D721Med (cell line): ENCODE measurements around the gene IL27RA.
A peak's percentile ranks its signal among the peaks of the same experiment; 100 is the strongest.

Experiments
- DNase-seq: peaks from one replicate; pipeline ENCODE4 v3.0.0; 2011; ENCODE audit warnings: low spot score; ENCODE audit not compliant: insufficient read length
- FAIRE-seq: peaks from 2 replicates; lab custom pipeline; 2011; peaks lifted over from hg19 to GRCh38; lab: Jason Lieb, UNC
- TF ChIP-seq, protein P1 (sequence below): IDR thresholded peaks from 2 replicates; pipeline ENCODE4 v1.5.1; 2012; ENCODE audit warnings: mild to moderate bottlenecking, control low read depth; ENCODE audit not compliant: insufficient read depth; ENCODE audit errors: missing control alignments

IL27RA gene

DNA sequence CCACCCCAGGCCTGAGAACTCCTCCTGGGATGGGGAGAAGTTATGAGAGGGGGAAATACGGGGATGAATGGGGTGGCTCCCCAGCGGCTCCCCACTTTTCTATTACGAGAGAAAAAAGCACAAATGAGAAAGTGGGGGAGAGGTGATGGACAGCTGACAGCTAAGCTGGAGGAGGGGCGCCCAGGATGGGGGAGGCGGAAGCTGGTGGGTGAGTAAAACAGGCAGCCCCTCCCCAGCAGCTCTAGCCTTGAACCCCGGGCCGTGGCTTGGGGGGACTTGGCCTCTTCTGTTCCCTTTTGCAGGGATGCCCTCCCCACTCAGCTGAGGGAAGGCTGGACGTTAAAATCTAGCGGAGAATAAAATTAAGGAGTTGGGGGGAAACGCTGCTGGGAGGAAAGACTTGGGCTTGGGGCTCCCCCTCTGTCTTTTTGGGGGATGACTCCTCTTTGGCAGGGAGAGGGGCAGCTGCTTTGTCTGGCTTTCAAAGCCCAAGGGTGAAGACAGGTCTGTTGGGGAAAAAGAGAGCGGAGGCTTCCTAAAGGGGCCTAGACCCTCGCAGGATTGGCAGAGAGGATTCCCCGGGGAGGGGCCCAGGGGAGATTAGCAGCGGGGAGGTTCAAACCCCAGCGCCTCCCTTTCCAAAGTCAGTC is 60.4 kb downstream of the IL27RA start:
- TF ChIP-seq, protein P1, sequence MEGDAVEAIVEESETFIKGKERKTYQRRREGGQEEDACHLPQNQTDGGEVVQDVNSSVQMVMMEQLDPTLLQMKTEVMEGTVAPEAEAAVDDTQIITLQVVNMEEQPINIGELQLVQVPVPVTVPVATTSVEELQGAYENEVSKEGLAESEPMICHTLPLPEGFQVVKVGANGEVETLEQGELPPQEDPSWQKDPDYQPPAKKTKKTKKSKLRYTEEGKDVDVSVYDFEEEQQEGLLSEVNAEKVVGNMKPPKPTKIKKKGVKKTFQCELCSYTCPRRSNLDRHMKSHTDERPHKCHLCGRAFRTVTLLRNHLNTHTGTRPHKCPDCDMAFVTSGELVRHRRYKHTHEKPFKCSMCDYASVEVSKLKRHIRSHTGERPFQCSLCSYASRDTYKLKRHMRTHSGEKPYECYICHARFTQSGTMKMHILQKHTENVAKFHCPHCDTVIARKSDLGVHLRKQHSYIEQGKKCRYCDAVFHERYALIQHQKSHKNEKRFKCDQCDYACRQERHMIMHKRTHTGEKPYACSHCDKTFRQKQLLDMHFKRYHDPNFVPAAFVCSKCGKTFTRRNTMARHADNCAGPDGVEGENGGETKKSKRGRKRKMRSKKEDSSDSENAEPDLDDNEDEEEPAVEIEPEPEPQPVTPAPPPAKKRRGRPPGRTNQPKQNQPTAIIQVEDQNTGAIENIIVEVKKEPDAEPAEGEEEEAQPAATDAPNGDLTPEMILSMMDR, result no peak
- FAIRE-seq, result no peak
- no peak for DNase-seq

DNA sequence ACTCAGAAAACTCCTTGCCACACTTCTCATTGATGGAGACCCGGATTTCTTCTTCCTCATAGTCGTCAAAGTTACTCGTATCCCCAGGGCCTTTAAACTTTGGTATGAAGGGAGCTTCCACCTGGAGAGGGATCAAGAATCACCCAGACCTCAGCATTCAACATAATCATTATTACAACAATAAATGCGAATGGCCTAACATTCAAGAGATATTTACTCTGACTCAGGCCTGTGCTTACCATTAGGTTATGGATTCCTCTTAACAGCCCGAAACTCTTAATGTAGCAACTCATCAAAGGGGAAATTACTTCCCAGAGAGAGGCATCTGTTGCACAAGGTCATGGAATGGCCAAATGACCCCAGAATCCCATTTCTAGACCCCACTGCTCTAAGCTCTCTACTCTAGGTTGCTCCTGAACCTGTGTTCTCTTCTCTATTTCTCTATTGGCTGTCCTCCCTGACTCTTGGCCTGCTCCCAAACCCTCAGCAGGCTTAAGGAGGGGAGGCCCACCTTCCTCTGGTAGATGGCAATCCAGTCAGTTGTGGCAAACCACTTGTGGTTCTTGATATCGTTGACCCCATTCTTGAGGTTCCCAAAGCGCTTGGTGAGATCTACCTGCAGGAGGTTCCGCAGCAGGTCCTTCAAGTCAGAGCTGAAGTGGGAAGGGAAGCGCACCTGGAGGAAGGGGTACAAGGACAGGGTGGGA is 61.7 kb downstream of the IL27RA start:
- TF ChIP-seq, protein P1, result no peak
- FAIRE-seq, result no peak
- DNase-seq, result no peak

DNA sequence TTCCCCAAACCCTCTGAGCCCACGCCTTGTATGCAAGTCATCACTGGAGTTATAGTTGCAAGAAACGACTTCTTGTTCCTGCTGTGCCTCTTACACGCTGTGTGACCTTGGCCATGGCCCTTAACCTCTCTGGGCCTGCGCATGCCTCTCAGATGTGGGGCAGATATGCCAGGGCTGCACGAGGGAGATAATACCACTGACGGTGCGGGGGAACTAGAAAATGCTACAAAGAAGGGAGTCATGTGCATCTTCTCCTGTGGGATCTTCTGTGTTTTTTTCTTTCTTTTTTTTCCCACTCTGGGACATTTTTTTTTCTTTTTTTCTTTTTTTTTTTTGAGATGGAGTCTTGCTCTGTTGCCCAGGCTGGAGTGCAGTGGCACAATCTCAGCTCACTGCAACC is 63.3 kb downstream of the IL27RA start:
- DNase-seq (no peak), FAIRE-seq (no peak)
- TF ChIP-seq, protein P1, result no peak

DNA sequence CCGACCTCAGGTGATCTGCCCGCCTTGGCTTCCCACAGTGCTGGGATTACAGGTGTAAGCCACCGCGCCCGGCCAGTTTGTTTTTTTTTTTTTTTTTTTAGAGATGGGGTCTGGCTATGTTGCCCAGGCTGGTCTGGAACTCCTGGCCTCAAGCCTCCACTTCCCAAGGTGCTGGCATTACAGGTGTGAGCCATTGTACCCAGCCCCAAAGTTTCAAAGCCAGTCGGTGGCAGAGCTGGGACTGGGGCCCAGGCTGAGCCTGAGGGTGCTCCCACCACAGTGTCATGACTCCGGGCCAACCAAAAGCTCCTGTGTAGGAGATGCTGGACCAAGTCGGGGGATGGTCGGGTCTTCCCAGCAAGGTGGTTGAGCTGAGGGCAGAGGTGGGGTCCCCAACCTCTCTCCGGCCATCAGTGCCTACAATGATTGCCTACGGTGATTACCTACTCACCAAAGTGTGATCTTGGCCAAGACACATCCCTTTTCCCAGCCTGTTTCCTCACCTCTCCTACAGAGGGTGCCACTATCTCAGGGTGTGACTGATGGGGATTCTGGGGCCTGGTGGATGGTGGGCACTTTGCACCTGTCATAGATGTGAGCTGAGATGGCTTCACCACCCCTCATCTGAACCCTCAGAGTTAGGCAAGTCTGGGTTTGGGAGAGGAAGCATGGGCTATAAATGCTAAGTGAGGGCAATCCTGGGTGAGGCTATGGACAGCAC is 64.9 kb downstream of the IL27RA start:
- TF ChIP-seq, protein P1, result peak; percentile 2
- FAIRE-seq, result no peak
- DNase-seq, result no peak

DNA sequence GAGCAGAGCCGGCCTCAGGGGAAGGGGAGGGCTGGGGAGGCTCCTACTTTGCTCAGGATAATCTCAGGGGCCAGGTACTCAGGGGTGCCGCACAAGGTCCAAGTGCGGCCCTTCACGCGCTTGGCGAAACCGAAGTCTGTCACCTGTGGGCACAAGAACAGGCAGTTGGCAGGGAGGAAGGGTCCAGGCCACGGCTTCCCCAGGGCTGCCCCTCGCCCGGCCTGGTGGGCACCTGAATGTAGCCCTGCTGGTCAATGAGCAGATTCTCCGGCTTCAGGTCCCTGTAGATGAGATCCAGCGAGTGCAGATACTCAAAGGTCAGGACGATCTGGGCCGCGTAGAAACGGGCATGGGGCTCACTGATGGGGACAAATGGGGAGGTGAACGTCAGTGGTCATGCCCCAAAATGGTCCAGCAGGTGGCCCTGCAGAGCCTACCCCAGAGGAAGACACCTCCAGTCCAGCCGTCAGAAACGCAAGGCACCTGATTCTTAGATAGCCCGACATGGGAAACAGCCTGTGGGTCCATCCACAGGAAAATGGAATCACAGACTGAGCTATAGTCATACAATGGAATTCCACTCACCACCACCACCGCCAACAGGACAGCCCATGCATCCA is 66.1 kb downstream of the IL27RA start:
- no peak for FAIRE-seq
- no peak for DNase-seq
- TF ChIP-seq, protein P1, result peak; percentile 12

DNA sequence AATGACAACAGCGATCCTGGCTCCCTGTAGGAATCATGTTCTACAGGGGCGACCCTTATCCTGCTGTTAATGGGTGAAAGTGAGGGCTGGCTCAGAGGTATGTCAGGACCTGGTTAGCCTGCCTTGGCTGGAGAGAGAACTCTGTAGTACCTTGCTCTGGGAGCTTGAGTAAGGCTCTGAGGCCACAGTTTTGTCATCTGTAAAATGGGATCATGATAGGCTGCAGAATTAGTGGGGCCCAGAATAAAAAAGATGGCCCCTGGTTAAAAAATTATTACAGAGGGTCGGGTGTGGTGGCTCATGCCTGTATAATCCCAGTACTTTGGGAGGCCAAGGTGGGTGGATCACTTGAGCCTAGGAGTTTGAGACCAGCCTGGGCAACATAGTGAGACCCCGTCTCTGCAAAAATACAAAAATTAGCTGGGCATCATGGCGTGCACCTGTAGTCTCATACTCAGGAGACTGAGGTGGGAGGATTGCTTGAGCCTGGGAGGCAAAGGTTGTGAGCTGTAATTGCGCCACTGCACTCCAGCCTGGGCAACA is 69.5 kb downstream of the IL27RA start:
- TF ChIP-seq, protein P1, result no peak
- no peak for FAIRE-seq
- no peak for DNase-seq
